ENCODE measurements around the gene PIAS3.

PIAS3 gene

GRCh38 chr1:145889722-145890121, 30.8 kb upstream of the PIAS3 start:
- no peak for DNase-seq (ENCODE audit: low spot score)
- in situ Hi-C loops (cut with MboI; ENCODE audit: low sequenced_read_pairs, unreplicated experiment): loop anchor here (10.0 kb wide), 1 partner anchor 115 kb away; no protein-coding TSS in a partner anchor
- no peak for TF ChIP-seq CTCF (IDR thresholded peaks at IDR 0.05; ENCODE audit: borderline replicate concordance, control extremely low read depth, extremely low read depth, insufficient read depth, missing control alignments)

GRCh38 chr1:145887631-145888030, 28.8 kb upstream of the PIAS3 start:
- in situ Hi-C loops (cut with MboI; ENCODE audit: low sequenced_read_pairs, unreplicated experiment): no loop called here
- no peak for TF ChIP-seq CTCF (IDR thresholded peaks at IDR 0.05; ENCODE audit: borderline replicate concordance, control extremely low read depth, extremely low read depth, insufficient read depth, missing control alignments)
- DNase-seq (ENCODE audit: low spot score): no peak

GRCh38 chr1:145886816-145887215, 27.9 kb upstream of the PIAS3 start:
- in situ Hi-C loops (cut with MboI; ENCODE audit: low sequenced_read_pairs, unreplicated experiment): no loop called here

GRCh38 chr1:145886390-145886789, 27.5 kb upstream of the PIAS3 start:
- DNase-seq (ENCODE audit: low spot score): no peak
- in situ Hi-C loops (cut with MboI; ENCODE audit: low sequenced_read_pairs, unreplicated experiment): no loop called here
- no peak for TF ChIP-seq CTCF (IDR thresholded peaks at IDR 0.05; ENCODE audit: borderline replicate concordance, control extremely low read depth, extremely low read depth, insufficient read depth, missing control alignments)

More at GRCh38 chr1:145886816-145887215, 27.9 kb upstream of the PIAS3 start:
- TF ChIP-seq CTCF (IDR thresholded peaks at IDR 0.05; ENCODE audit: borderline replicate concordance, control extremely low read depth, extremely low read depth, insufficient read depth, missing control alignments): no peak
- no peak for DNase-seq (ENCODE audit: low spot score)

- no peak for TF ChIP-seq CTCF (IDR thresholded peaks at IDR 0.05; ENCODE audit: borderline replicate concordance, control extremely low read depth, extremely low read depth, insufficient read depth, missing control alignments)
- in situ Hi-C loops (cut with MboI; ENCODE audit: low sequenced_read_pairs, unreplicated experiment): no loop called here
- peak; percentile 97 for DNase-seq (ENCODE audit: low spot score)
These were observed 26.9 kb upstream of the PIAS3 start, which contains the start of gene ANKRD35 for GRCh38 chr1:145885738-145886287. Gene ANKRD35 (minus strand): TSS chr1:145885866. CDS start chr1:145885758, 108 bp downstream.

GRCh38 chr1:145884675-145885074, 25.8 kb upstream of the PIAS3 start:
- in situ Hi-C loops (cut with MboI; ENCODE audit: low sequenced_read_pairs, unreplicated experiment): no loop called here
- no peak for TF ChIP-seq CTCF (IDR thresholded peaks at IDR 0.05; ENCODE audit: borderline replicate concordance, control extremely low read depth, extremely low read depth, insufficient read depth, missing control alignments)
- no peak for DNase-seq (ENCODE audit: low spot score)
